HEK293 (cell line): Measurements from ENCODE around the gene COQ8B.
A peak's percentile ranks its signal among the peaks of the same experiment; 100 is the strongest.

ENCODE experiments used
- GLI2 ChIP-seq: fragments of 450-650 bp; formaldehyde crosslinking; IDR thresholded peaks from 2 replicates; pipeline ENCODE4; 2017; ENCODE audit warnings: missing biosample characterization, missing genetic modification characterization, low read depth, borderline replicate concordance
- HIC1 ChIP-seq: fragments of 450-650 bp; formaldehyde crosslinking; IDR thresholded peaks from 2 replicates; pipeline ENCODE4 v1.5.1; 2016; ENCODE audit warnings: missing biosample characterization, missing genetic modification characterization
- HOXD13 ChIP-seq: sonication (generic); formaldehyde crosslinking; IDR thresholded peaks from 2 replicates; pipeline ENCODE4 v1.8.0; 2022; ENCODE audit warnings: missing genetic modification reagents, borderline replicate concordance
- IKZF3 ChIP-seq: fragments of 450-650 bp; IDR thresholded peaks from 2 replicates; pipeline ENCODE4 v1.5.0; 2018; ENCODE audit warnings: missing biosample characterization, mild to moderate bottlenecking, missing genetic modification characterization, moderate library complexity
- MEIS1 ChIP-seq: sonication (generic); formaldehyde crosslinking; IDR thresholded peaks from 2 replicates; pipeline ENCODE4 v1.8.1; 2022; ENCODE audit warnings: missing genetic modification reagents, mild to moderate bottlenecking, borderline replicate concordance
- PRDM6 ChIP-seq: fragments of 450-650 bp; formaldehyde crosslinking; IDR thresholded peaks from 2 replicates; pipeline ENCODE4 v1.5.1; 2017; ENCODE audit warnings: missing biosample characterization, missing genetic modification characterization
- REST ChIP-seq: fragments of 450-650 bp; formaldehyde crosslinking; IDR thresholded peaks from 2 replicates; pipeline ENCODE4 v1.5.1; 2016; ENCODE audit warnings: missing biosample characterization, missing genetic modification characterization
- TRIM28 ChIP-seq: IDR thresholded peaks from 2 replicates; pipeline ENCODE4 v1.6.1; 2011; ENCODE audit warnings: low read length, control low read depth, borderline replicate concordance
- ZBTB1 ChIP-seq: fragments of 450-650 bp; formaldehyde crosslinking; IDR thresholded peaks from 2 replicates; pipeline ENCODE4 v1.5.1; 2016; ENCODE audit warnings: missing biosample characterization, missing genetic modification characterization
- ZBTB17 ChIP-seq: fragments of 450-650 bp; formaldehyde crosslinking; IDR thresholded peaks from 2 replicates; pipeline ENCODE4 v1.5.1; 2016; ENCODE audit warnings: missing biosample characterization, missing genetic modification characterization
- ZBTB21 ChIP-seq: fragments of 450-650 bp; formaldehyde crosslinking; IDR thresholded peaks from 2 replicates; pipeline ENCODE4 v1.5.1; 2017; ENCODE audit warnings: missing biosample characterization, missing genetic modification characterization
- ZNF133 ChIP-seq: fragments of 450-650 bp; formaldehyde crosslinking; IDR thresholded peaks from 2 replicates; pipeline ENCODE4 v1.5.1; 2016; ENCODE audit warnings: missing biosample characterization, missing genetic modification characterization
- ZNF155 ChIP-seq: fragments of 450-650 bp; formaldehyde crosslinking; IDR thresholded peaks from 2 replicates; pipeline ENCODE4 v1.5.1; 2016; ENCODE audit warnings: missing biosample characterization, missing genetic modification characterization
- ZNF223 ChIP-seq: fragments of 450-650 bp; formaldehyde crosslinking; IDR thresholded peaks from 2 replicates; pipeline ENCODE4 v1.5.1; 2016; ENCODE audit warnings: missing biosample characterization, missing genetic modification characterization
- ZNF366 ChIP-seq: fragments of 450-650 bp; formaldehyde crosslinking; conservative IDR thresholded peaks from 2 replicates; pipeline ENCODE4 v1.5.1; 2016; ENCODE audit warnings: missing biosample characterization, missing genetic modification characterization
- ZNF433 ChIP-seq: fragments of 450-650 bp; formaldehyde crosslinking; IDR thresholded peaks from 2 replicates; pipeline ENCODE4 v1.5.1; 2016; ENCODE audit warnings: missing biosample characterization, missing genetic modification characterization, low read depth
- ZNF473 ChIP-seq: fragments of 450-650 bp; formaldehyde crosslinking; IDR thresholded peaks from 2 replicates; pipeline ENCODE4 v1.5.1; 2017; ENCODE audit warnings: missing biosample characterization, missing genetic modification characterization
- ZNF521 ChIP-seq: fragments of 450-650 bp; formaldehyde crosslinking; IDR thresholded peaks from 2 replicates; pipeline ENCODE4 v1.5.1; 2017; ENCODE audit warnings: missing biosample characterization, mild to moderate bottlenecking, missing genetic modification characterization
- ZNF560 ChIP-seq: fragments of 450-650 bp; formaldehyde crosslinking; IDR thresholded peaks from 2 replicates; pipeline ENCODE4 v1.5.1; 2017; ENCODE audit warnings: missing biosample characterization, missing genetic modification characterization, borderline replicate concordance
- ZNF610 ChIP-seq: fragments of 450-650 bp; formaldehyde crosslinking; IDR thresholded peaks from 2 replicates; pipeline ENCODE4 v1.5.1; 2016; ENCODE audit warnings: missing biosample characterization, missing genetic modification characterization, borderline replicate concordance
- ZNF664 ChIP-seq: fragments of 450-650 bp; formaldehyde crosslinking; IDR thresholded peaks from 2 replicates; pipeline ENCODE4 v1.5.1; 2016; ENCODE audit warnings: missing biosample characterization, missing genetic modification characterization
- ZNF692 ChIP-seq: fragments of 450-650 bp; formaldehyde crosslinking; IDR thresholded peaks from 2 replicates; pipeline ENCODE4 v1.5.1; 2016; ENCODE audit warnings: missing biosample characterization, missing genetic modification characterization
- ZNF701 ChIP-seq: fragments of 450-650 bp; formaldehyde crosslinking; IDR thresholded peaks from 2 replicates; pipeline ENCODE4 v1.5.1; 2016; ENCODE audit warnings: missing biosample characterization, missing genetic modification characterization
- ZNF76 ChIP-seq: fragments of 450-650 bp; formaldehyde crosslinking; IDR thresholded peaks from 2 replicates; pipeline ENCODE4; 2016; ENCODE audit warnings: low read depth, missing biosample characterization, missing genetic modification characterization, borderline replicate concordance
- ZNF776 ChIP-seq: fragments of 450-650 bp; formaldehyde crosslinking; IDR thresholded peaks from 2 replicates; pipeline ENCODE4 v1.5.0; 2017; ENCODE audit warnings: missing biosample characterization, missing genetic modification characterization, borderline replicate concordance
- ZNF792 ChIP-seq: fragments of 450-650 bp; formaldehyde crosslinking; IDR thresholded peaks from 2 replicates; pipeline ENCODE4 v1.5.1; 2016; ENCODE audit warnings: missing biosample characterization, missing genetic modification characterization
- ZSCAN16 ChIP-seq: fragments of 450-650 bp; formaldehyde crosslinking; IDR thresholded peaks from 2 replicates; pipeline ENCODE4 v1.5.1; 2016; ENCODE audit warnings: missing biosample characterization, missing genetic modification characterization
- TF ChIP-seq, protein P1 (sequence below): fragments of 450-650 bp; formaldehyde crosslinking; IDR thresholded peaks from 2 replicates; pipeline ENCODE4 v1.5.1; 2017; ENCODE audit warnings: missing biosample characterization, missing genetic modification characterization
- TF ChIP-seq, protein P2 (sequence below): fragments of 450-650 bp; formaldehyde crosslinking; IDR thresholded peaks from 2 replicates; pipeline ENCODE4 v1.5.1; 2016; ENCODE audit warnings: missing biosample characterization, missing genetic modification characterization

COQ8B gene

DNA sequence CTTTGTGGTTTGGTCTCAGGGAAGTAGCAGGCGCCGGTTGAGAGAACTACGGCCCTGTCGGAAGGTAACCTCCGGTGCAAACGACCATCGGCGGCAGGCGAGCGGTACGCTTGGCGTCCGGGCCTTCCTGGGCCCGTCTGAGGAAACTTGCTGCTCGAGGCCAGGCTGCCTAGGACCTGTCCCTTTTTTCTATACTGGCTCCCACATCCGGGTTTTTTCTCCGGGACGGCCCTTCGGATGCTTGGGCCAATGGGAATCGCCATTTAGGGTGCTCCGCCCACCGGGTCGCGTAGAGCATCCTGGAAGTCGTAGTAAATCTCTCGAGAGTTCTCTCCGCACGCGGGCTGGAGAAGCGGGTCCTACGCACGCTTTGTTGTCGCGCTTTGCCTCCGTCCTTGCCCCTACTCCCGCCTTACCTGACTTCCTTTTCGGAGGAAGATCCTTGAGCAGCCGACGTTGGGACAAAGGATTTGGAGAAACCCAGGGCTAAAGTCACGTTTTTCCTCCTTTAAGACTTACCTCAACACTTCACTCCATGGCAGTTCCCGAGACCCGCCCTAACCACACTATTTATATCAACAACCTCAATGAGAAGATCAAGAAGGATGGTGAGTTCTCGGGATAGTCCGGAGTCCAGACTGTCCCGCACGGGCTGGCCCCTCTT, 34.3 kb upstream of the COQ8B start, which contains the start of gene SNRPA (continued):
- no peak for TF ChIP-seq ZNF223
- no peak for TF ChIP-seq ZNF155 (tag by site-specific recombination)
- TF ChIP-seq ZNF776 (tag by site-specific recombination) = no peak
- TF ChIP-seq ZBTB1 (tag by site-specific recombination) = no peak
- TF ChIP-seq REST (tag by site-specific recombination) = peak; percentile 52; the same call in 1 of the 2 replicates
- TF ChIP-seq ZNF610 (tag by site-specific recombination) = 0 out of 2 replicates have a peak, but pooled peaks have one; percentile 60
- TF ChIP-seq TRIM28 = no peak
- no peak for TF ChIP-seq MEIS1
- no peak for TF ChIP-seq HOXD13
- TF ChIP-seq HIC1 (tag by site-specific recombination) = no peak
- TF ChIP-seq, protein P1, sequence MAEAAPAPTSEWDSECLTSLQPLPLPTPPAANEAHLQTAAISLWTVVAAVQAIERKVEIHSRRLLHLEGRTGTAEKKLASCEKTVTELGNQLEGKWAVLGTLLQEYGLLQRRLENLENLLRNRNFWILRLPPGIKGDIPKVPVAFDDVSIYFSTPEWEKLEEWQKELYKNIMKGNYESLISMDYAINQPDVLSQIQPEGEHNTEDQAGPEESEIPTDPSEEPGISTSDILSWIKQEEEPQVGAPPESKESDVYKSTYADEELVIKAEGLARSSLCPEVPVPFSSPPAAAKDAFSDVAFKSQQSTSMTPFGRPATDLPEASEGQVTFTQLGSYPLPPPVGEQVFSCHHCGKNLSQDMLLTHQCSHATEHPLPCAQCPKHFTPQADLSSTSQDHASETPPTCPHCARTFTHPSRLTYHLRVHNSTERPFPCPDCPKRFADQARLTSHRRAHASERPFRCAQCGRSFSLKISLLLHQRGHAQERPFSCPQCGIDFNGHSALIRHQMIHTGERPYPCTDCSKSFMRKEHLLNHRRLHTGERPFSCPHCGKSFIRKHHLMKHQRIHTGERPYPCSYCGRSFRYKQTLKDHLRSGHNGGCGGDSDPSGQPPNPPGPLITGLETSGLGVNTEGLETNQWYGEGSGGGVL (tag by site-specific recombination) = no peak
- TF ChIP-seq ZNF560 (tag by site-specific recombination) = no peak
- TF ChIP-seq ZNF133 = no peak
- TF ChIP-seq IKZF3 (tag by site-specific recombination) = peak; percentile 67
- TF ChIP-seq ZBTB21 (tag by site-specific recombination) = no peak; the same call in 1 of the 2 replicates
- TF ChIP-seq PRDM6 = no peak
- TF ChIP-seq ZNF701 (tag by site-specific recombination) = no peak
- TF ChIP-seq ZNF792 = no peak
- TF ChIP-seq ZNF664 = no peak; the same call in 1 of the 2 replicates
- TF ChIP-seq ZBTB17 = no peak
- TF ChIP-seq, protein P2, sequence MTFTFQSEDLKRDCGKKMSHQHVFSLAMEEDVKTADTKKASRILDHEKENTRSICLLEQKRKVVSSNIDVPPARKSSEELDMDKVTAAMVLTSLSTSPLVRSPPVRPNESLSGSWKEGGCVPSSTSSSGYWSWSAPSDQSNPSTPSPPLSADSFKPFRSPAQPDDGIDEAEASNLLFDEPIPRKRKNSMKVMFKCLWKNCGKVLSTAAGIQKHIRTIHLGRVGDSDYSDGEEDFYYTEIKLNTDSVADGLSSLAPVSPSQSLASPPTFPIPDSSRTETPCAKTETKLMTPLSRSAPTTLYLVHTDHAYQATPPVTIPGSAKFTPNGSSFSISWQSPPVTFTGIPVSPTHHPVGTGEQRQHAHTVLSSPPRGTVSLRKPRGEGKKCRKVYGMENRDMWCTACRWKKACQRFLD (tag by site-specific recombination) = no peak
- no peak for TF ChIP-seq ZSCAN16 (tag by site-specific recombination)
- no peak for TF ChIP-seq ZNF433 (tag by site-specific recombination)
- peak; percentile 83 for TF ChIP-seq ZNF76 (tag by site-specific recombination)
- TF ChIP-seq ZNF521 (tag by site-specific recombination) = no peak
- TF ChIP-seq ZNF366 (tag by site-specific recombination) = peak; percentile 84
- TF ChIP-seq ZNF692 (tag by site-specific recombination) = peak; percentile 82
- TF ChIP-seq GLI2 = no peak; the same call in 1 of the 2 replicates
- TF ChIP-seq ZNF473 = no peak
